ENCODE results near the gene DLEC1. TPM values are rescaled to one million over a fixed set of nuclear protein-coding genes. Genes with fewer than 3 reads are reported as not detected.

DLEC1 gene
- polyA plus RNA-seq, 1 donor from 2014 or later = 0.25 TPM

DNA sequence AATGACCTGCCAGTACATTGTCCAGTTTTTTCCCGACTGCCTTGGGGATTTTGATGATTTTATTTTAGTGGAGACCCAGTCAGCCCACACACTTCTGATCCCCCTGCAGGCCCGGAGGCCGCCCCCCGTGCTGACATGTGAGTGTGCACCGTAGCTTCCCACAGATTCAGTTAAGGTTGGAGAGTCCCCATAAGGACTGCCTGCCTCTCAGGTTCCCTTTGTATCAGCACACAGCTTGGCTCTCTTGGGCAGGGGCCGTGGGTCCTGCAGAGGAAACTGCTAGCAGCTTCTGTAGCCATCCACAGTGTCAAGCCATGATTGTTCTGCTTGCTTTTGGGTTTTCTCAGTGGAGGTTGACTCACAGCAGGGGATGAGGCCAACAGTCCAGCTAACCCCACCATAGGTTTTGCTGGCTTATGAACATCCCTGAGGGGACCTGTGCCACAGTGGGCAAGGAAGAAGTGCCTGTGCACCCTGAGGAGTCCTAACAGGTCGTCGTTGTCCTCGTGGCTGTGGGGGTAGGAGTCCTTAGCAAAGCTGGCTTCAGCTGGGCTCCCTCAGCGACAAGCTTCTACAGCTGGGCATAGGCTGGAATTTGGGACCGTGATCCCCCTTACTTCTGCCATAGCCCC, 46.4 kb downstream of the DLEC1 start:
- Histone ChIP-seq H3K79me2 (replicated peaks; ENCODE audit: insufficient read depth, low read length) (no peaks in the 10 kb centered on the region), H3K4me3 (ENCODE audit: low read length) (no peak overlapping the region), H2AFZ (ENCODE audit: low read depth, low read length) (no peak overlapping the region), H3K4me2 (ENCODE audit: low read length) (no peak overlapping the region), H3K9ac (ENCODE audit: low read length) (no peak overlapping the region), H4K20me1 (ENCODE audit: insufficient read depth) (no peaks in the 10 kb centered on the region), H3K27ac (ENCODE audit: low read length) (no peak overlapping the region), H3K9me3 (ENCODE audit: low read length) (no peaks in the 10 kb centered on the region), H3K36me3 (ENCODE audit: insufficient read depth, low read length) (no peaks in the 10 kb centered on the region), H3F3A (ENCODE audit: insufficient read depth, low read length, poor library complexity, severe bottlenecking) (no peaks in the 10 kb centered on the region), H3K9me2 (ENCODE audit: insufficient read depth, low read length) (no peaks in the 10 kb centered on the region), H3K27me3 (ENCODE audit: insufficient read depth, low read depth, low read length) (no peaks in the 10 kb centered on the region)
- TF ChIP-seq POLR2AphosphoS5 (IDR thresholded peaks at IDR 0.05) = no peak
- TF ChIP-seq, protein P1, sequence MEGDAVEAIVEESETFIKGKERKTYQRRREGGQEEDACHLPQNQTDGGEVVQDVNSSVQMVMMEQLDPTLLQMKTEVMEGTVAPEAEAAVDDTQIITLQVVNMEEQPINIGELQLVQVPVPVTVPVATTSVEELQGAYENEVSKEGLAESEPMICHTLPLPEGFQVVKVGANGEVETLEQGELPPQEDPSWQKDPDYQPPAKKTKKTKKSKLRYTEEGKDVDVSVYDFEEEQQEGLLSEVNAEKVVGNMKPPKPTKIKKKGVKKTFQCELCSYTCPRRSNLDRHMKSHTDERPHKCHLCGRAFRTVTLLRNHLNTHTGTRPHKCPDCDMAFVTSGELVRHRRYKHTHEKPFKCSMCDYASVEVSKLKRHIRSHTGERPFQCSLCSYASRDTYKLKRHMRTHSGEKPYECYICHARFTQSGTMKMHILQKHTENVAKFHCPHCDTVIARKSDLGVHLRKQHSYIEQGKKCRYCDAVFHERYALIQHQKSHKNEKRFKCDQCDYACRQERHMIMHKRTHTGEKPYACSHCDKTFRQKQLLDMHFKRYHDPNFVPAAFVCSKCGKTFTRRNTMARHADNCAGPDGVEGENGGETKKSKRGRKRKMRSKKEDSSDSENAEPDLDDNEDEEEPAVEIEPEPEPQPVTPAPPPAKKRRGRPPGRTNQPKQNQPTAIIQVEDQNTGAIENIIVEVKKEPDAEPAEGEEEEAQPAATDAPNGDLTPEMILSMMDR (IDR thresholded peaks at IDR 0.05; ENCODE audit: poor library complexity, severe bottlenecking) = no peak
- TF ChIP-seq EZH2 (IDR thresholded peaks at IDR 0.05; ENCODE audit: borderline replicate concordance, insufficient read depth, low read length, poor library complexity, severe bottlenecking) = no peak
- TF ChIP-seq SMC3 (conservative IDR thresholded peaks at IDR 0.05; ENCODE audit: poor library complexity) = no peak
- TF ChIP-seq, protein P2, sequence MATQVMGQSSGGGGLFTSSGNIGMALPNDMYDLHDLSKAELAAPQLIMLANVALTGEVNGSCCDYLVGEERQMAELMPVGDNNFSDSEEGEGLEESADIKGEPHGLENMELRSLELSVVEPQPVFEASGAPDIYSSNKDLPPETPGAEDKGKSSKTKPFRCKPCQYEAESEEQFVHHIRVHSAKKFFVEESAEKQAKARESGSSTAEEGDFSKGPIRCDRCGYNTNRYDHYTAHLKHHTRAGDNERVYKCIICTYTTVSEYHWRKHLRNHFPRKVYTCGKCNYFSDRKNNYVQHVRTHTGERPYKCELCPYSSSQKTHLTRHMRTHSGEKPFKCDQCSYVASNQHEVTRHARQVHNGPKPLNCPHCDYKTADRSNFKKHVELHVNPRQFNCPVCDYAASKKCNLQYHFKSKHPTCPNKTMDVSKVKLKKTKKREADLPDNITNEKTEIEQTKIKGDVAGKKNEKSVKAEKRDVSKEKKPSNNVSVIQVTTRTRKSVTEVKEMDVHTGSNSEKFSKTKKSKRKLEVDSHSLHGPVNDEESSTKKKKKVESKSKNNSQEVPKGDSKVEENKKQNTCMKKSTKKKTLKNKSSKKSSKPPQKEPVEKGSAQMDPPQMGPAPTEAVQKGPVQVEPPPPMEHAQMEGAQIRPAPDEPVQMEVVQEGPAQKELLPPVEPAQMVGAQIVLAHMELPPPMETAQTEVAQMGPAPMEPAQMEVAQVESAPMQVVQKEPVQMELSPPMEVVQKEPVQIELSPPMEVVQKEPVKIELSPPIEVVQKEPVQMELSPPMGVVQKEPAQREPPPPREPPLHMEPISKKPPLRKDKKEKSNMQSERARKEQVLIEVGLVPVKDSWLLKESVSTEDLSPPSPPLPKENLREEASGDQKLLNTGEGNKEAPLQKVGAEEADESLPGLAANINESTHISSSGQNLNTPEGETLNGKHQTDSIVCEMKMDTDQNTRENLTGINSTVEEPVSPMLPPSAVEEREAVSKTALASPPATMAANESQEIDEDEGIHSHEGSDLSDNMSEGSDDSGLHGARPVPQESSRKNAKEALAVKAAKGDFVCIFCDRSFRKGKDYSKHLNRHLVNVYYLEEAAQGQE (IDR thresholded peaks at IDR 0.05; ENCODE audit: borderline replicate concordance) = no peak
- no peak for TF ChIP-seq TAF1 (IDR thresholded peaks at IDR 0.05; ENCODE audit: low read depth)
- TF ChIP-seq MXI1 (conservative IDR thresholded peaks at IDR 0.05; ENCODE audit: poor library complexity, severe bottlenecking) = no peak
- TF ChIP-seq EP300 (conservative IDR thresholded peaks at IDR 0.05; ENCODE audit: poor library complexity, severe bottlenecking) = no peak
- no peak for TF ChIP-seq RAD21 (conservative IDR thresholded peaks at IDR 0.05)

DNA sequence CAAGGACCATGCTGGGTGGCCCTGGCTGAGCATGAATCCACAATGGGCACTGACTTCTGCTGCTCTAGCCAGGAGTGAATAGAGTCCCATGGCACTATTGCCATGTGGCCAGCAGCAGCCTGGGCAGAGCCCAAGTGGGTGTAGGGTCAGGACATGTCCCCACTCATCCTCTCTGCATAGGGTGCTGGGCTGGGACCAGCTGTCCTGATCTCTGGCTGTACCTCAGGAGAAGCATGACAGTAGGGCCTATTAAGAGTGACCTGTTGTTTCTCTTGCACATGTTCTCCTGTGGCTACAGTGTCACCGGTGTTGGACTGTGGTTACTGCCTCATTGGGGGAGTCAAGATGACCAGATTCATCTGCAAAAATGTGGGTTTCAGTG, 46.9 kb downstream of the DLEC1 start:
- no peaks in the 10 kb centered on the region for H3F3A ChIP-seq (ENCODE audit: insufficient read depth, low read length, poor library complexity, severe bottlenecking)
- no peaks in the 10 kb centered on the region for H3K79me2 ChIP-seq (replicated peaks; ENCODE audit: insufficient read depth, low read length)
- no peak overlapping the region for H3K4me2 ChIP-seq (ENCODE audit: low read length)
- no peak overlapping the region for H3K9ac ChIP-seq (ENCODE audit: low read length)
- TF ChIP-seq SMC3 (conservative IDR thresholded peaks at IDR 0.05; ENCODE audit: poor library complexity) = no peak
- no peak for TF ChIP-seq EP300 (conservative IDR thresholded peaks at IDR 0.05; ENCODE audit: poor library complexity, severe bottlenecking)
- TF ChIP-seq EZH2 (IDR thresholded peaks at IDR 0.05; ENCODE audit: borderline replicate concordance, insufficient read depth, low read length, poor library complexity, severe bottlenecking) = no peak
- TF ChIP-seq POLR2AphosphoS5 (IDR thresholded peaks at IDR 0.05) = no peak
- TF ChIP-seq, protein P2 (IDR thresholded peaks at IDR 0.05; ENCODE audit: borderline replicate concordance) = no peak
- TF ChIP-seq, protein P1 (IDR thresholded peaks at IDR 0.05; ENCODE audit: poor library complexity, severe bottlenecking) = no peak
- TF ChIP-seq TAF1 (IDR thresholded peaks at IDR 0.05; ENCODE audit: low read depth) = no peak
- no peak for TF ChIP-seq RAD21 (conservative IDR thresholded peaks at IDR 0.05)
- TF ChIP-seq MXI1 (conservative IDR thresholded peaks at IDR 0.05; ENCODE audit: poor library complexity, severe bottlenecking) = no peak
- H3K9me2 ChIP-seq (ENCODE audit: insufficient read depth, low read length) = no peaks in the 10 kb centered on the region
- no peaks in the 10 kb centered on the region for H3K9me3 ChIP-seq (ENCODE audit: low read length)
- no peak overlapping the region for H3K4me3 ChIP-seq (ENCODE audit: low read length)
- H3K27me3 ChIP-seq (ENCODE audit: insufficient read depth, low read depth, low read length) = no peaks in the 10 kb centered on the region
- no peaks in the 10 kb centered on the region for H4K20me1 ChIP-seq (ENCODE audit: insufficient read depth)
- no peaks in the 10 kb centered on the region for H3K36me3 ChIP-seq (ENCODE audit: insufficient read depth, low read length)
- no peak overlapping the region for H3K27ac ChIP-seq (ENCODE audit: low read length)
- H2AFZ ChIP-seq (ENCODE audit: low read depth, low read length) = no peak overlapping the region
